HG02870 (cell line): Measurements from ENCODE around the gene RIN1.
A peak's percentile ranks its signal among the peaks of the same experiment; 100 is the strongest.
"Not testable (repeated sequence)": the region's sequence is repeated elsewhere in the genome, so short reads cannot be mapped to it uniquely, and the experiment has no call there.

Experiments used
- ATAC-seq: cut with Tn5 transposase; IDR thresholded peaks from one replicate; pipeline ENCODE4 v1.9.1; 2021; ENCODE audit warnings: mild to moderate bottlenecking, moderate library complexity; ENCODE audit not compliant: unreplicated experiment

RIN1 gene

DNA sequence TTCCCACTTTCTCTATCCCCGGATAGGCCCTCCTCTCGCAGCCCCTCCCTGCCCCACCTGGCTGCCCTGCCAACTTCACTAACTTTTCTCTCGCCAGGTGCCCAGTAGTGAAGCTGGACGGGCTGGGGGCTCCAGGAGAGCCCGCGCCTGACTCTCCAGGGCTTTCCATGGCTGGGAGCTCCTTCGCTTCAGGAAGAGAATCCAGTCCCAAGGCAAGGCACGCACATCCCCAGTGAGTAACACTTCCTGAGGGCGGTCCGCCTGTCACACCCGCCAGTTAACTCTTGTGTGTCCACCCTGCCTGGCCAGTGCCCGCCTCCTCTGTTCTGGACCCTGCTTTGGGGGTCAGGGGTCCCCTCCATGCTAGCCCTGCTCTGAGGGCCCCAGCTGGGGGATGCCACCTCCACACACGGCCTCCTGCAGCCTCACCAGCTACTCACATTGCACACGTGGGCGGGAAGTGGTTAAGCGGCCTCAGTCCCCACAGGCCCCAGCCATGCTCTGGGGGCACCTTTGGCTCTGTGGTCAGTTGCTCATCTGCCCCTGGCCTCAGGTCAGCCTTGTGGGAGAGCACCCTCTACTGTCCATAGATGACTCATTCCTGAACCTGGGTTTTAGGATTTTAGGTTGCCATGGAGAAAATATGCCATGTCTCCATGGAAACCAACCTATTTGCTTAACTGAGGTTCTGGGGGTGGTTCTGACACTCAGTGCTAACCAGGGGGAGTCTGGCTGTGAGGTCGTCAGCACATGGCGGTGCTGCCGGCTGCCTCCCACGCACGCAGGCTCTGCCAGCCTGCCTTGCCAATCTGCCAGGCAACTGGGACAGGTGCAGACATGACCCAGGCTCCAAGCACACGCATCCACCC lies at the start of gene RIN1:
Gene RIN1, minus strand, starts transcription at position 201 of the 869 bp plus-strand sequence. Its CDS starts 32 bp downstream, at position 169.
- peak; percentile 60 for ATAC-seq

- ATAC-seq, result not testable (repeated sequence)
These were observed 48.1 kb upstream of the RIN1 start for GRCh38 chr11:66384316-66384715.

- not testable (repeated sequence) for ATAC-seq
These were observed 44.0 kb upstream of the RIN1 start for GRCh38 chr11:66380264-66380663.

- not testable (repeated sequence) for ATAC-seq
These were observed 37.6 kb upstream of the RIN1 start for GRCh38 chr11:66373690-66374287.

DNA sequence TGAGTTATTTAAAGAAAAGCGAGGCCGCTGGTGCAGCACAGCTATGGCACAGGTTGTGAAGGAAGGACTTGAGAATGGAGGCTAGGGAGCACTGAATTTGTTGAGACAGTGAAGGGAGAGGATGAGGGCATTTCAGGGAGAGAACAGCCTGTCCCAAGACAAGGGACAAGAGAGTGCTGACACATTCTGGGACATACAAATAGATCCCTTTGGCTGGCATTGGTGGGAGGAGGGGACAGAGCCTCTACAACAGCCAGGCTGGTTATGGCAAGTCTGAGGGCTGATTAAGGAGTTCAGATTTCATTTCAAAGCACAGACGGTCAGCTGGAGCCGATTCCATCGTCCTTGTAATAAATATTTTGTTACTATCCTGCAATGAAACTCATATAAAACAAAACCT lies 37.0 kb upstream of the RIN1 start:
- ATAC-seq, result no peak

GRCh38 chr11:66371627-66372415 lies 35.6 kb upstream of the RIN1 start, which contains the start of gene SLC29A2:
SLC29A2 (minus strand) TSS chr11:66371760; CDS start chr11:66371591, 169 bp downstream.
- ATAC-seq, result peak; percentile 74

DNA sequence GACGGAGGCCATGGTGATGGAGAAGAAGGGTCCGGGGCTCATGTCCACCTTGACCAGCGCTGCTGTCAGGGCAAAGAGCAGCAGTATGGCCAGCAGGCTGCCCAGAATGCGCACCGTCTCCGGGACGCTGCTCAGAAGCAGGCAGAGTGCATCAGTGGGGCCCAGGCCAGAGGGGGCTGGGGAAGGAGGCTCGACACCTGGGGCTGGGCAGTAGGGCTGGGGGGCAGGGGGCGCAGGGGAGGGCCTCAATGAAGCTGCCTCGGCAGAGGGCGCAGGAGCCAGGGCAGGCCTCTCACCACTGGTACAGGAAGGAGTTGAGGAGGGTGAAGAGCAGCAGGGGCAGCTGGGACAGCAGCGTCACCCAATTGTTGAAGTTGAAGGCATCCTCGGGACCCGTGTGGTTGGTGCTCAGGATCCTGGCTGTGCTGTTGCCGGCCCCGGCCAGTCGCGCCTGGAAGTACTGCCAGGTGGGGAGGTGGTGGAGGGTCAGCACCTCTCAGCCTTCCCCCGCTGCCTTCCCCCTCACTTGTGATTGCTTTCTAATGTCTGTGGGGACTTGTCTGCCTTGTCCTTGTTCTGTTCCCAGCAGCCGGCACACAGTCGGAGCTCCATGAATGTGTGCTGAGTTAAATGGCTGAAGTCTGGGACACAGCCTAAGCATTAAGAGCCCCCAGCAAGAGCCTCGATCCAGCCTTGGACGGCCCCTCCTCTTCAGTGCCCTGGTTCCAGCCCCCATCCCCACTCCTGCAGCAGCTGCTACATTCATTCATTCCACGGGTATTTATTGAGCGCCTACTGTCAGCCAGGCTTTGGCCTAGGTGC lies 33.0 kb upstream of the RIN1 start:
- no peak for ATAC-seq

DNA sequence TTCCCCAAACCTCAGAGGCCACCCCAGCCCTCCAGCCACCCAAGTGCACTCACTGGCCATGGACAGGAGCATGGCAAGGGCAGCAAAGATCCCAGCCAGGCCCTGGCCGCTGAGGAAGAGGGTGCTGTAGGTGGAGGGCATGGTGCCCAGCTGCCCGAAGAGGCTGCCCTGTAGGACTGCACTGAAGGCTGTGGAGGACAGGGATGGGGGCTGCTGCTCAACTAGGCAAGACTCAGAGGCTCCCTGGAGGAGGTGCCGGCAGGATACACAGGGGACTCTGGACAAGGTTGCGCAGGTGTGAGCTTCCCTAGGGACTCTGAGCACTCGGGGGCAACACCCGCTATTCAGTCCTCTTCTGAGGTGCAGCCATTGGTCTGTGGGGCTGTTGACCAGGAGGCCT lies 32.2 kb upstream of the RIN1 start:
- ATAC-seq, result no peak

- no peak for ATAC-seq
These were observed 31.5 kb upstream of the RIN1 start for GRCh38 chr11:66367561-66368312.

GRCh38 chr11:66366844-66367477 lies 30.7 kb upstream of the RIN1 start:
- ATAC-seq, result no peak

- no peak for ATAC-seq
These were observed 29.7 kb upstream of the RIN1 start for GRCh38 chr11:66365711-66366619.

DNA sequence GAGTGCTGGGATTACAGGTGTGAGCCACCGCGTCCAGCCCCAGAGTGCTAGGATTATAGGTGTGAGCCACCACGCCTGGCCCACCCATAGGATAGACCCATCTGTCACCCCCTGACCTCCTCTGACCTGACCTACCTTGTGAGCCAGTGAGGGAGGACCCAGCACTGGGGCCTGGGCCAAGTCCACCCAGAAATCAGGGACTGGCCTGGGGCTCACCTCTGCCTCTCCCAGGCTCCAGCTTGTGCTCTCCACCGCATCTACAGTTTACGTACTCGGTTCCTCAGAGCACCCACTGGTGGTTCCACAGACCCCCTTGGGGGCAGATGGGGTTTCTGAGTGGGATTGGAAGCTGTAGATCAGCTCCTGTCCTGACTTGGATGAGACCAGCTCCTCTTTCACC lies 28.9 kb upstream of the RIN1 start:
- ATAC-seq, result no peak

DNA sequence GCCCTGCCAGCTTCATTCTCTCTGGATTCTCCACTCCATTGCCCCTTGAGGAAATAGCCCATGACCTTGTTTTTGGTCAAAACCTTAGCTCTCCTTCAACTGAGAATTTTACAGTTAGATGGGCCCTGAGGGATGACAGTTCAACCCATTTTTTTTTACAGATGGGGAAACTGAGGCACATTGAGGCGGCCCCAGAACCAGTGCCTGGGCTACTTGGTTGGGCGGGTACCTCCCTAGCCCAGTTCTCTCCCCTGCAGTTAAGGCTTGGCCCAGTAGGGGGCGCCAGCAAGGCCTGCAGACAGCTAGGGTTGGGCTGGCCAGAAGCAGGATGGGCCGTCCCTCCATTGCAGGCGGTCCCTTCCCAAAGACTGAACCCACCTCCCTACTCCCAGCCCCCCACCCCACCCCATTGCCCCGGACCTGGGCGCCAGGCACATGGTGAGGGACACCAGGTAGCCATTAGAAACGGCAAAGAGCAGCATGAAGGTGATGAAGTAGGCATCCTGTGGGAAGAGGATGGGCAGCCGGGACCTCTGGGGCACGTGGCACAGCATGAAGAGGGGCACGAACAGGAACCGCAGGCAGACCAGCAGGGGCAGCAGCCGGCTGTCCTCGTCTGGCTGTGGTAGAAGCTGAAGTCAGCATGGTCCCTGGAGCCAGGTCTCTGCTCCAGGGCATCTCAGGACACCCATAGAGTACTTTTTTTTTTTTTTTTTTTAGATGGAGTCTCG lies 27.7 kb upstream of the RIN1 start:
- no peak for ATAC-seq

DNA sequence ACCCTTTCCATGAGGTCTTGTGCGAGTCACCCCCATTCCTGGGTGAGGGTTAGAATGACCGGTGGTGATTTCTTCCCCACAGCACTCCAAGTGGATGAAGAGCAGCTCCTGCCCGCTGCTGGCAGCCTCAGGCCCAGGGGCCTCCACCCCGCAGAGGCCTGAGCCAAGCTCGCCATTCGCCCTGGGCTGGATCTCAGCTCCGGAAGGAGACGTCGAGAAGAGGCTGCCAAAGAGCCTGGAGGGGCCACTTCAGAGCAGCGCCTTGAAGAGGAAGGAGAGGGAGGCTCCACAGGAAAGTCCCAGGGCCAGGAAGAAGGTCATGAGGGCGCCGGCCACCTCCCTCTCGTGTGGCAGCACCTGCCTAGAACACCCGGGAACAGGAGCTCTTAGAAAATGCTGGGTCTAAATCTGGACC lies 27.0 kb upstream of the RIN1 start:
- ATAC-seq, result no peak

GRCh38 chr11:66362481-66363147 lies 26.4 kb upstream of the RIN1 start:
- ATAC-seq, result no peak

GRCh38 chr11:66361502-66361941 lies 25.3 kb upstream of the RIN1 start:
- ATAC-seq, result no peak
